CD4-positive, alpha-beta T cell treated with Interleukin-6 at 100 ng/mL for 8 hours (primary cell): Measurements from ENCODE around the gene ZNF423.
"Not testable (repeated sequence)": the region's sequence is repeated elsewhere in the genome, so short reads cannot be mapped to it uniquely, and the experiment has no call there.

Experiments used
- DNase-seq: peaks from one replicate; pipeline ENCODE4 v3.0.0-alpha.2; 2020; ENCODE audit warnings: mixed read lengths, low spot score

The ZNF423 gene

GRCh38 chr16:49583911-49584310 lies 272.0 kb downstream of the ZNF423 start:
- DNase-seq = no peak

GRCh38 chr16:49581630-49582298 lies 274.1 kb downstream of the ZNF423 start:
- no peak for DNase-seq

GRCh38 chr16:49580751-49581303 lies 275.1 kb downstream of the ZNF423 start:
- DNase-seq = no peak

- no peak for DNase-seq
Observed at GRCh38 chr16:49578435-49579024, 277.4 kb downstream of the ZNF423 start.

GRCh38 chr16:49578018-49578417 lies 277.9 kb downstream of the ZNF423 start:
- DNase-seq = no peak

- DNase-seq = no peak
Observed at GRCh38 chr16:49576941-49577340, 279.0 kb downstream of the ZNF423 start.

GRCh38 chr16:49576173-49576494 lies 279.8 kb downstream of the ZNF423 start:
- DNase-seq = no peak

- DNase-seq = no peak
Observed at GRCh38 chr16:49575346-49576172, 280.4 kb downstream of the ZNF423 start.

- no peak for DNase-seq
Observed at GRCh38 chr16:49574826-49575225, 281.1 kb downstream of the ZNF423 start.

- DNase-seq = no peak
Observed at GRCh38 chr16:49567950-49568349, 288.0 kb downstream of the ZNF423 start.

GRCh38 chr16:49566432-49566831 lies 289.5 kb downstream of the ZNF423 start:
- DNase-seq = no peak

- DNase-seq = no peak
Observed at GRCh38 chr16:49564496-49565229, 291.2 kb downstream of the ZNF423 start.

GRCh38 chr16:49563666-49564065 lies 292.2 kb downstream of the ZNF423 start:
- DNase-seq = no peak

- not testable (repeated sequence) for DNase-seq
Observed at GRCh38 chr16:49562894-49563293, 293.0 kb downstream of the ZNF423 start.

- no peak for DNase-seq
Observed at GRCh38 chr16:49562228-49562627, 293.7 kb downstream of the ZNF423 start.

- no peak for DNase-seq
Observed at GRCh38 chr16:49560004-49560830, 295.7 kb downstream of the ZNF423 start.

- DNase-seq = no peak
Observed at GRCh38 chr16:49559242-49559641, 296.7 kb downstream of the ZNF423 start.

GRCh38 chr16:49558451-49558850 lies 297.5 kb downstream of the ZNF423 start:
- no peak for DNase-seq

GRCh38 chr16:49556606-49557446 lies 299.1 kb downstream of the ZNF423 start:
- no peak for DNase-seq

- DNase-seq = no peak
Observed at GRCh38 chr16:49556249-49556605, 299.7 kb downstream of the ZNF423 start.
